A549 (cell line): ENCODE data around the gene CERS3.

ENCODE experiments used
- CEBPB ChIP-seq, 2 experiments: fragments of >200 bp in 1 of 2; sonication (Bioruptor Twin) in 1 of 2; formaldehyde crosslinking in 1 of 2; IDR thresholded peaks; 2 replicates each; pipeline ENCODE4 v1.6.1; 2012 to 2016
- USF2 ChIP-seq: fragments of 450-650 bp; IDR thresholded peaks from 2 replicates; pipeline ENCODE4 v1.6.1; 2014; ENCODE audit warnings: antibody characterized with exemption

GRCh38 chr15:100454148-100454547 is 74.6 kb downstream of the CERS3 start:
- TF ChIP-seq CEBPB (IDR thresholded peaks at IDR 0.05) (no peak), USF2 (no peak)
